Suprapubic skin (tissue), 4 donors: Measurements from ENCODE around the gene PLA2G6.

Source experiments
- EP300 ChIP-seq: sonication (generic); formaldehyde crosslinking; IDR thresholded peaks from one replicate; pipeline ENCODE4 v1.6.1; 2017; ENCODE audit warnings: antibody characterized with exemption
- POLR2A ChIP-seq, 2 donors: fragments of 450-650 bp; IDR thresholded peaks; one replicate each; pipeline ENCODE4 v1.6.1; 2017; ENCODE audit warnings: antibody characterized with exemption in 2 of 2, mild to moderate bottlenecking in 2 of 2, moderate library complexity in 2 of 2
- POLR2AphosphoS5 ChIP-seq, 3 donors: sonication (generic); formaldehyde crosslinking; IDR thresholded peaks; one replicate each; pipeline ENCODE4 v1.6.1; 2017; ENCODE audit warnings: antibody characterized with exemption in 3 of 3
- TF ChIP-seq, protein P1 (sequence below), 2 donors: fragments of 200-600 bp in 1 of 2; fragments of 450-650 bp in 1 of 2; sonication (generic) in 1 of 2; IDR thresholded peaks; one replicate each; pipeline ENCODE4 v1.5.1; 2016 to 2019; ENCODE audit warnings: antibody characterized with exemption in 2 of 2, mild to moderate bottlenecking in 1 of 2, moderate library complexity in 1 of 2

DNA sequence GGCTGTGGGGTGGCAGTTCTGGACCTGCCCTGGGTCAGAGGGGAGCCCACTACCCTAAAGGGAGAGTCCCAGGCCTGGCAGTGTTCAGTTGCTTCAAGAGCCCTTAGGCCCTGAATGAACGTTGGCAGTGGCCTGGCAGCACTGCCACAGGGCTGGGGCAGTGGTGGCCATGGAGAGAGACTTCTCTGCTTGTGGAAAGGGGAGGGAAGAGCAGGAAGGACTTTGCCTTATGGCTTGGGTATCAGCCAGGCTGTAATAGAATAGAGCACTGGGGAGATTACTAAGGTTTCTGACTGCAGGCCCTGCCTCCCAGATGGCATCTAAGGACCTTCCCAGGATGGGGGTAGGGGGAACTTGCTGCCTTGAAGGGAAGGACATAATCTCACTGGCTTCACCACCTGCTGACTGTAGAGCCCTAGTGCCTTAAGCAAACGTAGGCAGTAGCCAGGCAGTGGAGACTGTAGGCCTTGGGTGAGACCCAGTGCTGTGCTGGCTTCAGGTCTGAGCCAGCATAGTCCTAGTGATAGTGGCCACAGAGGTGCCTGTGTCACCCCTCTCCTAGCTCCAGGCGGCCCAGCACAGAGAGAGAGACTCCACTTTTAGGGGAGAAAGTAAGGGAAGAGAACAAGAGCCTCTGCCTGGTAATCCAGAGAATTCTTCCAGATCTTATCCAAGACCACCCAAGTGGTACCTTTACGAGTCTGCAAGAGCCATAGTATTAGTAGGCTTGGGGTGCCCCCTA is 27.6 kb downstream of the PLA2G6 start:
- TF ChIP-seq POLR2A (IDR thresholded peaks at IDR 0.05) (no peak), POLR2AphosphoS5 (IDR thresholded peaks at IDR 0.05) (no peak), EP300 (no peak)
- TF ChIP-seq, protein P1, sequence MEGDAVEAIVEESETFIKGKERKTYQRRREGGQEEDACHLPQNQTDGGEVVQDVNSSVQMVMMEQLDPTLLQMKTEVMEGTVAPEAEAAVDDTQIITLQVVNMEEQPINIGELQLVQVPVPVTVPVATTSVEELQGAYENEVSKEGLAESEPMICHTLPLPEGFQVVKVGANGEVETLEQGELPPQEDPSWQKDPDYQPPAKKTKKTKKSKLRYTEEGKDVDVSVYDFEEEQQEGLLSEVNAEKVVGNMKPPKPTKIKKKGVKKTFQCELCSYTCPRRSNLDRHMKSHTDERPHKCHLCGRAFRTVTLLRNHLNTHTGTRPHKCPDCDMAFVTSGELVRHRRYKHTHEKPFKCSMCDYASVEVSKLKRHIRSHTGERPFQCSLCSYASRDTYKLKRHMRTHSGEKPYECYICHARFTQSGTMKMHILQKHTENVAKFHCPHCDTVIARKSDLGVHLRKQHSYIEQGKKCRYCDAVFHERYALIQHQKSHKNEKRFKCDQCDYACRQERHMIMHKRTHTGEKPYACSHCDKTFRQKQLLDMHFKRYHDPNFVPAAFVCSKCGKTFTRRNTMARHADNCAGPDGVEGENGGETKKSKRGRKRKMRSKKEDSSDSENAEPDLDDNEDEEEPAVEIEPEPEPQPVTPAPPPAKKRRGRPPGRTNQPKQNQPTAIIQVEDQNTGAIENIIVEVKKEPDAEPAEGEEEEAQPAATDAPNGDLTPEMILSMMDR (IDR thresholded peaks at IDR 0.05) = no peak
